Kidney epithelial cell (primary cell): ENCODE measurements around the gene NUDC. TPM values are rescaled to one million over a fixed set of nuclear protein-coding genes. Genes with fewer than 3 reads are reported as not detected.
A peak's percentile ranks its signal among the peaks of the same experiment; 100 is the strongest.
"Not testable (repeated sequence)": the region's sequence is repeated elsewhere in the genome, so short reads cannot be mapped to it uniquely, and the experiment has no call there.

Source experiments
- DNase-seq: peaks from one replicate; pipeline ENCODE4 v3.0.0-alpha.2; 2010; ENCODE audit warnings: low read depth
- H3K27me3 ChIP-seq: 2 replicates; pipeline ENCODE4 v1.6.0; 2011; ENCODE audit warnings: low read length; ENCODE audit not compliant: control insufficient read depth, insufficient read depth
- H3K36me3 ChIP-seq: 2 replicates; pipeline ENCODE4 v1.5.1; 2011; ENCODE audit warnings: low read length; ENCODE audit not compliant: control insufficient read depth, insufficient read depth
- H3K4me3 ChIP-seq: 2 replicates; pipeline ENCODE4 v1.5.1; 2011; ENCODE audit warnings: low read depth, mild to moderate bottlenecking, control low read depth, low read length
- total RNA-seq: library from RNA; depleted of rRNA; stranded (reverse); fragments of >200 nt; gene quantifications from 2 replicates; pipeline ENCODE4 v1.2.3, GENCODE V29; 2015
- TF ChIP-seq, protein P1 (sequence below): IDR thresholded peaks from 2 replicates; pipeline ENCODE4 v1.5.1; 2011; ENCODE audit warnings: mild to moderate bottlenecking, moderate library complexity, low read length, control low read depth, inconsistent platforms; ENCODE audit not compliant: insufficient read depth, poor library complexity, severe bottlenecking

NUDC gene
- total RNA-seq, result 102 and 123 TPM in 2 replicates

DNA sequence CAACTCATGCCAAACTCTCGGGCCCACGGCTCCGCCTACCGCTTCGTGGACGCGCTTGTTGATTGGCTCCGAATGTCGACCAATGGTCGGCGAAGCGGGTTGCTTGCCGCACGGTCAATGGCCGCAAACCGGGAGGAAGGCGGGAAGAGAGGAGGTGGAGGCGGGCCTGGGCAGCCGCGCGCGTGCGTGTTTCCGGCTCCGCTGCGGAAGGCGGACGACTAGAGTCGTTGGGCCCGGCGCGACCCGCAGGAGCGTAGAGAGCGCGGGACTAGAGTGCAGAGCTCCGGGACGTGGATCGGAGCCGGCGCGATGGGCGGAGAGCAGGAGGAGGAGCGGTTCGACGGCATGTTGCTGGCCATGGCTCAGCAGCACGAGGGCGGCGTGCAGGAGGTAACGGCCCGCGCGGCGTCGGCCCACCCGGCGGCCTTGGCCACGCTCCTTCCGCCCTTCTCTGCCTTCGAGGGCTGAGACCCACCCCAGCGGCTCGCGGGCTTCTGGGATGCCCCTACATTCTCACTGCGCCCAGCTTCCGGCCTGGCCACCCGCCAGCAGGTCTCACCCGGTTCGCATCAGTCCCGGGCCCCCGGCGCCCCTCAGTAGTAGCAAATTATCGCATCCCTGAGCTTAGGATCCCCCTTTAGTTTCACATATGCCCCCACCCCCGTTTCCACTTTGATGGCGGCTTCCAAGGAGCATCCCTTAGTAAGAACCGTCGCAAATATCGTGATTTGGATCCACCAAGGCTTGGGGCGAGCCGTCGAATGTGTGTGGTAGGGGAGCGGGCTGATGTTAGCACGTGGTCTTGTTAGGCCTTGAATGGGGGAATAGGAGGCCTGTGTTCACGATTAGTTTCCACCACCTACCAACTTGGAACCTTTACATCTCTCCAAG is at the start of gene NUDC:
NUDC (plus strand) TSS at position 204 of the 891 bp plus-strand sequence; CDS start at position 310, 106 bp downstream.
- TF ChIP-seq, protein P1, sequence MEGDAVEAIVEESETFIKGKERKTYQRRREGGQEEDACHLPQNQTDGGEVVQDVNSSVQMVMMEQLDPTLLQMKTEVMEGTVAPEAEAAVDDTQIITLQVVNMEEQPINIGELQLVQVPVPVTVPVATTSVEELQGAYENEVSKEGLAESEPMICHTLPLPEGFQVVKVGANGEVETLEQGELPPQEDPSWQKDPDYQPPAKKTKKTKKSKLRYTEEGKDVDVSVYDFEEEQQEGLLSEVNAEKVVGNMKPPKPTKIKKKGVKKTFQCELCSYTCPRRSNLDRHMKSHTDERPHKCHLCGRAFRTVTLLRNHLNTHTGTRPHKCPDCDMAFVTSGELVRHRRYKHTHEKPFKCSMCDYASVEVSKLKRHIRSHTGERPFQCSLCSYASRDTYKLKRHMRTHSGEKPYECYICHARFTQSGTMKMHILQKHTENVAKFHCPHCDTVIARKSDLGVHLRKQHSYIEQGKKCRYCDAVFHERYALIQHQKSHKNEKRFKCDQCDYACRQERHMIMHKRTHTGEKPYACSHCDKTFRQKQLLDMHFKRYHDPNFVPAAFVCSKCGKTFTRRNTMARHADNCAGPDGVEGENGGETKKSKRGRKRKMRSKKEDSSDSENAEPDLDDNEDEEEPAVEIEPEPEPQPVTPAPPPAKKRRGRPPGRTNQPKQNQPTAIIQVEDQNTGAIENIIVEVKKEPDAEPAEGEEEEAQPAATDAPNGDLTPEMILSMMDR, result no peak
- Histone ChIP-seq H3K27me3 (no peaks in the 10 kb centered on the region), H3K4me3 (peak within 1 kb of the TSS; percentile 93), H3K36me3 (no peaks in the 10 kb centered on the region)
- peak; percentile 93 for DNase-seq

DNA sequence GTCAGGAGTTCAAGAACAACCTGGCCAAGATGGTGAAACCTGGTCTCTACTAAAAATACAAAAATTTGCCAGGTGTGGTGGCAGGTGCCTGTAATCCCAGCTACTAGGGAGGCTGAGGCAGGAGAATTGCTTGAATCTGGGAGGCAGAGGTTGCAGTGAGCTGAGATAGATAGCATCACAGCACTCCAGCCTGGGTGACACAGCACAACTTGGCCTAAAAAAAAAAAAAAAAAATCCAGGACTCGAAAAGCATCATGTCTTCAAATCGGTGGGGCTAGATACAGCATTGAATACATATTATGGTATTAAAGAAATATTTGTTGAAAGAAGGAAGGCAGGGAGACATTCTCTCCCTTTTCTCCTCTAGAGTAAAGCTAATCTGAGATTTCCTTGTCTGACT is 48.4 kb upstream of the NUDC start:
- H3K36me3 ChIP-seq, DNase-seq, H3K27me3 ChIP-seq, H3K4me3 ChIP-seq: not testable (repeated sequence)

- H3K36me3 ChIP-seq, result peaks cover 3% of the 10 kb centered on the region
- TF ChIP-seq, protein P1, result no peak
- no peak overlapping the region for H3K4me3 ChIP-seq
- no peaks in the 10 kb centered on the region for H3K27me3 ChIP-seq
- DNase-seq, result no peak
Measured at GRCh38 chr1:26874896-26875295, 46.6 kb upstream of the NUDC start.

DNA sequence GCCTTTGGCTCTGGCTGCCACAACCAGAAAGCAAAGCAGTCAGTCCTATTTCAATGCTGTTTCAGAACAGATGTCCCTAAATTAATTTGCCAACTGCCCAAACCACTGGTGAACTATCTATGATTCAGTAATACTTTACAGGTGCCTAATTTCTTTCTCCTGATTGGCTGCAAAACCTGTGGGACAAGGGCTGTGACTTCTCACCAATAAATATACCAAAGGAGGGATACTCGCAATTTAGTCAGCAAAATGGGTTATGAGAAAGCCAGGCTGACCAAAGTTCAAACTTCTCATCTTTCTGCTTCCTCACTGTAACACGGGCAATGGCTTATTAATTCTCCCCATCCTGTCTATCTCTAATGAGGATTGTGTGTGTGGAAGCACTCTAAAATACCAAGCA is 44.2 kb upstream of the NUDC start:
- H3K36me3 ChIP-seq, result peaks cover 5% of the 10 kb centered on the region
- no peak for DNase-seq
- no peak overlapping the region for H3K4me3 ChIP-seq
- no peaks in the 10 kb centered on the region for H3K27me3 ChIP-seq
- TF ChIP-seq, protein P1, result no peak

- Histone ChIP-seq H3K36me3 (peaks cover 10% of the 10 kb centered on the region), H3K27me3 (no peaks in the 10 kb centered on the region), H3K4me3 (no peak overlapping the region)
- TF ChIP-seq, protein P1, result no peak
- no peak for DNase-seq
Measured at GRCh38 chr1:26879793-26880192, 41.8 kb upstream of the NUDC start.

- not testable (repeated sequence) for H3K27me3 ChIP-seq, DNase-seq, H3K36me3 ChIP-seq, H3K4me3 ChIP-seq
Measured at GRCh38 chr1:26881611-26882010, 39.9 kb upstream of the NUDC start.
